Endometrial microvascular endothelial cells (primary cell): Measurements from ENCODE around the gene RELN. TPM values are rescaled to one million over a fixed set of nuclear protein-coding genes. Genes with fewer than 3 reads are reported as not detected.
"Not testable (repeated sequence)": the region's sequence is repeated elsewhere in the genome, so short reads cannot be mapped to it uniquely, and the experiment has no call there.

Experiments
- in situ Hi-C: cut with HindIII; loops from 2 replicates; pipeline ENCODE4 v1.10.0; 2017; ENCODE audit warnings: low sequenced_read_pairs, low pct_unique_long_range_greater_than_20kb; ENCODE audit errors: inconsistent ontology term
- total RNA-seq: library from RNA; depleted of rRNA; stranded (reverse); fragments of >200 nt; gene quantifications from one replicate; pipeline ENCODE4 v1.2.3, GENCODE V29; 2015; ENCODE audit errors: inconsistent ontology term

The RELN gene
- total RNA-seq, 1 donor from 2014 or later = 1.2 TPM

- in situ Hi-C loops = no loop called here
Measured at GRCh38 chr7:103525937-103526336, 463.5 kb downstream of the RELN start.

DNA sequence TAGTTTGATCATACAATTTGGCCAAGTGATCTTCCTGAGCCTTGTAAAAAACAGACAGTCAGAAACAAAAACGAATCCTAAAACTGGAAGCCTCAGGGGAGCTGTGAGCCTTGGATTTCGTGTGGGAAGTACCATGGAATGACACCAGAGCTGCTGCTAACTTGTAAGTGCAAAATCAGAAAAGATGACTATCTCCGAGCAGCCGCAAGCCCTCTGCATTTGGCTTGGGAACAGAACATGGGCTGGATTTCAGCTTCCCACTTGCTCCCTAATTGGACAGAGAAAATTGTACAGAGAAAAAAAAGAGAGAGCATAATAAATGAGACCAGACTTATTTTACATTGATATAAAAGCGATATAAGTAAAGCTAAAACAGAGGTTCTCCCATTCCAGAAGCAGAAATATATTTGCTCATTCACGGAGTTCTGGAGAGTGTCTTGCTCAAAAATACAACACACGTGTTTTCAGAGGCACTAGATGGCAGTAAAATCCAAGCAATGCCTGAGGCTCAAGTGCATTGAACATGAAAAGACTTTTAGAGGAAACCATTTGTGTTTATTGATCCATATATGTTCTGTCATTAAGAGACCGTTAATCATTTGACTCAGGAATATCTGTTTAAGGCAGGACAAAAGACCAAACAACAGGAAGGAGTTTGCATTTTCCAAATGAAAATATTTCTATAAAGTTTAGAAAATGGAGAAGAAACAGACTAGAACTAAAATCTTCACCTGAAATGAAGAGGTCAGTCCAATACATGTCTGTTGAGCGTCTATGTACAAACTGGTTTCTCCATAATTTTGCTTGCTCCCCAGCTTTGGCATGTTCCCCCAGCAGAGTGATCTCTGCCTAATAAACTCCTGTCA, 465.2 kb downstream of the RELN start:
- in situ Hi-C loops = no loop called here

DNA sequence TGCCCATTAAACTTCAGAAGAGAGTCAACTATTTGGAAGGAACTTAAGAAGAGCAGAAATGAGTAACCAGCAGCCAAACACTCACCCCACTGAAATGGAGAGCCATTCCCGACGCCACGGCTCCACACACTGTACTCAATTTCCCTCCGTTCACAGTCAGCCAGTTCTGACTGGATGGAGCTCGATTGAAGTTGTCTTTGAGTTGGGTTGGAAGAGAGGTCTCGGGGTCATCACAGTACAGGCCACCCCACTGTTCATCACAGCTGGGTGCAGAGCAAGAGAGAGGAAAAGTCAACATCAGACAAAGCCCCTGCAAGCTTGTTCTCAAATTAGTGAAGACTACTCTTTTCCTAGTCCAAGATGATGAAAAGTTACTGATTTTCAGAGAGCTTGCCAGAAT, 467.5 kb downstream of the RELN start:
- in situ Hi-C loops = no loop called here

GRCh38 chr7:103504505-103505135, 484.8 kb downstream of the RELN start:
- in situ Hi-C loops = no loop called here

DNA sequence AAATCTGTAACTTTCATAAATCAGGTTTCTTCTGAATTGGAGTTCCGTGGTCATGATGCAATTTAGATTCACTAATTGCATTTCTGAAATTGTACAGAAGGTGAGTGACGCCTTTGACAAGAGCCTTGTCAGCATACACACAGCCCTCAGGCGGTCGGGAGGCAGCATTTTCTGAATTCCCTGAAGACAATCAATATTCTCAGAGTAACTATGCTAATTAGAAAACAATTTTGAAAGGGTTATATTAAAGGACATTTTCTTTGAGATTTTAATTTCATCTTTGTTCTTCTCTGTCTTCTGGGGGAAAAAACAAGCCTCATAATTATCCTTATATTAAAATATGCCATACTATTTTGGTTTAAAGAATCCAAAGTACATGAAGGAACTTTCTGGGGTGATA, 488.3 kb downstream of the RELN start:
- in situ Hi-C loops = no loop called here

DNA sequence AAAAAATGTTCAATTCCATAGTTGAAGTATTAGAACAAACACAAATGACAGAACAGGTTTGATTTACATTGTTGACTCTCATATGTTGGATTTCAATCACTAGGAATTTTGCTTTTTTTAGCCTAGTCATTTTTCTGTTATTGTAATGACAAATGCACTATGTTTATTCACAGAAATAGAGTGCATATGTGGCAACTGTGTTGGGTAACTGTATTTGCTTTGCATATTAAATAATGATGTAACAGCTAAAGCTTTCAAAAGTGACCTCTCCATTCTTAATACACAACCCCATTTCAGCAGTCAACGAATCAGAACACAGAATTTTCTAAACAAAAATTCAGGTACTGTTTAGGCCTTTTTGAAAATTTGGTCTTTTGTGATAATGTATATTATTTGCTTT, 489.5 kb downstream of the RELN start:
- in situ Hi-C loops = no loop called here

DNA sequence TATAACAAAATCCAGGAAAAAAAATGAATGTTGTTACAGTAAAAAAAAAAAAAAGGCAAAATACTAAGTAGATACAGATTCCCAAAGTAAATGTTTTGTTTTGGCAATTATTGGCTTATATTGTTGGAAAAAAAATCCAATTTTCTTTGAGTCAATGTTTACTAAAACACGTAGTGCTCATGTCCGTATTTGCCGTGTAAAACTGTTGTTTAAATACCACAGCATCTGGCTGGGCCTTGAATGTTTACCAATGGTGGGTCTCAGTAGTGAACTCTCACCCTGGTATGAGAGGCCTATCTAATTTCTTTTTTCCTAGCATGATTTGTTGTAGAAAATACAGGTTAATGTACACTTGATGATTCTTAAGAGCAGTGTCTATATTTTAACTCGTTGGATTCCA, 502.0 kb downstream of the RELN start:
- in situ Hi-C loops = no loop called here

- in situ Hi-C loops = not testable (repeated sequence)
Measured at GRCh38 chr7:103486873-103487272, 502.6 kb downstream of the RELN start.

- in situ Hi-C loops = no loop called here
Measured at GRCh38 chr7:103480771-103481170, 508.7 kb downstream of the RELN start.

- in situ Hi-C loops = no loop called here
Measured at GRCh38 chr7:103474956-103475355, 514.5 kb downstream of the RELN start.

DNA sequence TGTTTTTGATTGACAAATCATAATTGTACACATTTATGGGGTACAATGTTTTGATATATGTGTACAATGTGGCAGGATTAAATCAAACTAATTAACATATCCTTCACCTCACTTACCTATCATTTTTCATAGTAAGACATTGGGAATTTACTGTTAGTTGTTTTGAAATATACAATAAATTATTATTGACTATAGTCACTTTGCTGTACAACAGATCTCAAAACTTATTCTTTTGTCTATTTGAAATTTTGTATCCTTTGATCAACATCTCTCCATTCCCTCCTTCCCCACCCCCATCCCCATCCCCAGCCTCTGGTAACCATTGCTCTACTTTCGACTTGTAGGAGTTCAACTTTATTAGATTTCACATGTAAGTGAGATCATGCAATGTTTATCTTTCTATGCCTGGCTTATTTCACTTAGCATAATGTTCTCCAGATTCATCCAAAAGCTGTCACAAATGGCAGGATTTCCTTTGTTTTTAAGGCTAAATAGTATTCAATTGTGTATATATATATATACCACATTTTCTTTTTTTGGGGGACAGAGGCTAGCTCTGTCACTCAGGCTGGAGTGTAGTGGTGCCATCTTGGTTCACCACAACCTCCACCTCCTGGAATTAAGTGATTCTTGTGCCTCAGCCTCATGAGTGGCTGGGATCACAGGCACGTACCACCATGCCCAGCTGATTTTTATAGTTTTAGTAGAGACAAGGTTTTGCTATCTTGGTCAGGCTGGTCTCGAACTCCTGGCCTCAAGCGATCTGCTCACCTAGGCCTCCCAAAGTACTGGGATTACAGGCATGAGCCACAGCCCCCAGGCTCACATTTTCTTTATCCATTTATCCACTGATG, 520.1 kb downstream of the RELN start:
- in situ Hi-C loops = no loop called here

DNA sequence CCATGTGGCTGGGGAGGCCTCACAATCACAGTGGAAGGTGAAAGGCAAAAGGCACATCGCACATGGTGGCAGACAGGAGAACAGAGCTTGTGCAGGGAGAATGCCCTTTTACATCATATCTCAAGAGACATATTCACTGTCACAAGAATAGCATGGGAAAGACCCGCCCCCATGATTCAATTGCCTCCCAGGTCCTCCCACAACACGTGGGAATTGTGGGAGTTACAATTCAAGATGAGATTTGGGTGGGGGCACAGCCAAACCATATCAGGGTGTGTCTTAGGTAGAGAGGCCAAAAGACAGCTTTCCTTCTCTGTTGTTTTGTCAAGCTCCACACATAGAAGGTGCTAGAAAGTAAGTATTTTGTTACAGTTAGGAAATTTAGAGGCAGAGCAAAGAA, 522.6 kb downstream of the RELN start:
- in situ Hi-C loops = no loop called here

- in situ Hi-C loops = no loop called here
Measured at GRCh38 chr7:103462358-103462757, 527.1 kb downstream of the RELN start.

DNA sequence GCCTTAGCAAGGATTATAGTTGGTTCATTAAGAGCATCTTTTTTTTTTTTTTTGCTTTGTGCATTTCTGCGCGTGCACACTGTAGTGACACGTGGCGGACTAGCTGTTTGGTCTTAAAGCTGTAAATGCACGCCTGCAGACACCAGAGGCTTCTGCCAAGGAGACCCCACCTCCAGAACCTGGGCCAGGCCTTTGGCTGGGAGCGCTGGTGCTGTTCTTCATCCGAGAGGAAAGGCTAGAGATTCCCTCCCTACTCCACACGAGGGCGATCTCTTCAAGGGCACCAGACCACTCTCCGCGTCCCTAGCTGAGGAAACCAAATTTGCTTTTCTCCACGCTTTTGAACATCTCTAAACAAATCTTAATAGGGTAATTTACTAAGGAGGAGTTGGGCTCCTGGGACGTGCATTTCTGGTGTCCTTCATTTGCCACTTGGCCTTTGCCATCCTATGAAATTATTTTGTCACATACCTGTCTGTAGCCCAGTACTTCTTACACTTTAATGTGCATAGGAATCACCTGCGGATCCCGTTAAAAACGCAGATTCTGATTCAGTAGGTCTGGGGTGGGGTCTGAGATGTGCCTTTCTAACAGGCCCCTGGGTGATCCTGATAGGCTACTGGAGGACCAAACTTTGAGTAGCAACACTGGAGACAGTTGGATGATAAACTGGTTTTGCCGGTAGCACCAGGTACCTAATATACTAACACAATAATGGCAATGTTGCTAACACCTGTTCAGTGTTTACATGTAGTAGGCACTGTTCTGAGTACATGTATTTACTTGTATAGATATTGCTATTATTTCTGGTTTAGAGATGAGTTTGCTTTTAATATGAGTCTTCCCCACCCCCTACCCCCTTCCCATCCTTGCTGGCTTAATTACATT, 542.1 kb downstream of the RELN start:
- in situ Hi-C loops = no loop called here

- in situ Hi-C loops = no loop called here
Measured at GRCh38 chr7:103446049-103446520, 543.4 kb downstream of the RELN start, which contains the start of gene SLC26A5. Gene SLC26A5 (minus strand): TSS chr7:103446207. CDS start chr7:103421514, 24,693 bp downstream.

DNA sequence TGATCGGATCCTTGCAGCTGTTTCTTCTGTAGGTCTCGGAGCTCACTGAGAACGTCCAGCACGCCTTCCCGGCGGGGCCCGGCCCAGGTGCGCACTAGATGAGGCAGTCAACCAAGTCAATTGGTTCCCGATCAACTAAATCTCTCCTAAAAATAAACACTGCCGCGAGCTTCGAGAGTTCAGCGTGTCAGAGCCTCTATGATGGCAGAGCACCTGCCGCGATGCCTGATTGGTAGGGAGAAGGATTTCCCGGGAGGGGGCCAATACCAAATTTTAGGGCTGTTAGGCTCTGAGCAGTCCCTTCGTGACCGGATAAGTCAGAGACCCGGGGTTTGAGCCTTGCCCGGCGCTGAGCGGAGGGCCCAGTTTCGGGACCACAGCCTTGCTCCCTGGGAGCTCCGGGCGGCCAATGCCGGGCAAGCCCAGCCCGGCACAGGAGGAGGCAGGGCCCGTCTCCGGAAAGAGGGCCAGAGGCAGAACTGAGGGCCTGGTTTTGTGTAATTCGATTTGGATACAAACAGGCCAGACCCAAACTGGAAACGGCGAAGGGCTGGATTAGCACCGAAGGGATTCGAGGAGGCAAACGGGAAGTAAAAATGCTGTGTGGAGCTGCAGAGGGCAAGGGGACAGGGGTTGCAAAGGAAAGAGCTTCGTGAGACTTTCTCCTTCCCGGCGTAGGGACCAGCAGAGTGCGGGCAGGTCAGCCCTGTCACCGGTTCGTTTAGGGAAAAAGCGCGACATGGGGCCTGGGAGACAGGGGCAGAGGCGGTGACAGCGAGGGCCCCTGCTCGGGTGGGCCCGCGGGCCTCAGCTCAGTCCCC, 544.0 kb downstream of the RELN start:
- in situ Hi-C loops = no loop called here

DNA sequence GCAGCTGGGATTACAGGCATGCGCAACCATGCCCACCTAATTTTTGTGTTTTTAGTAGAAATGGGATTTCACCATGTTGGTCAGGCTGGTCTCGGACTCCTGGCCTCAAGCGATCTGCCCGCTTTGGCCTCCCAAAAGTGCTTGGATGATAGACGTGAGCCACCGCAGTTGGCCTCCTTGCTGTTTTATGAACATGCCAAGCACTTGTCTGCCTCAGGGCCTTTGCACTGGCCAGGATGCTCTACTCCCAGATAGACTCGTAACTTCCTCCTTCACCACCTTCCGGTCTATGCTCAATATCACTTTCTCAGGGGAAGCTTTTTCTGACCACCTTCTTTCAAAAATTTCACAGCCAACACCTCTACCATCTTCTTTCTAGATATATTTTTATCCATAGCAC, 549.8 kb downstream of the RELN start:
- in situ Hi-C loops = no loop called here

DNA sequence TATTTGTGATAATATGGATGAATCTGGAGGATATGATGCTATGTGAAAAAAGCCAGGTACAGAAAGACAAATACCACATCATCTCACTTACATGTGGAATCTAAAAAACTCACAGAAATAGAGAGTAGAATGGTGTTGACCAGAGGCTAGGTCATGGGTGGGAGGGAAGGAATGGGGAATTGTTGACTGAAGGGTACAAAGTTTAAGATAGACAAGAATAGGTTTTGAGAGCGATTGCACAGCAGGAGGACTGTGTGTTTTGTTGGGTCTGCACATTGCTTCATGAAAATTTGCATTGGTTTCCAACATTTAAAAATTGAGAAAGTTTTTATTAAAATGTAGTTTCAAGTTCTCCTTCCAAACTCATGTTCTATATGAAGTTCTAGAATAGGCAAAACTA, 551.8 kb downstream of the RELN start:
- in situ Hi-C loops = no loop called here
